LHCN-M2 (cell line): Measurements from ENCODE around the gene NRG3. TPM values are rescaled to one million over a fixed set of nuclear protein-coding genes. Genes with fewer than 3 reads are reported as not detected.

Source experiments
- DNase-seq: peaks from one replicate; pipeline ENCODE4 v3.0.0-alpha.2; 2012; ENCODE audit warnings: low read depth
- total RNA-seq: library from RNA; depleted of rRNA; stranded (reverse); fragments of >200 nt; gene quantifications from 2 replicates; pipeline ENCODE4 v1.2.3, GENCODE V29; 2014

The NRG3 gene
- total RNA-seq, 1 experiment from 2014 or later, result not detected

DNA sequence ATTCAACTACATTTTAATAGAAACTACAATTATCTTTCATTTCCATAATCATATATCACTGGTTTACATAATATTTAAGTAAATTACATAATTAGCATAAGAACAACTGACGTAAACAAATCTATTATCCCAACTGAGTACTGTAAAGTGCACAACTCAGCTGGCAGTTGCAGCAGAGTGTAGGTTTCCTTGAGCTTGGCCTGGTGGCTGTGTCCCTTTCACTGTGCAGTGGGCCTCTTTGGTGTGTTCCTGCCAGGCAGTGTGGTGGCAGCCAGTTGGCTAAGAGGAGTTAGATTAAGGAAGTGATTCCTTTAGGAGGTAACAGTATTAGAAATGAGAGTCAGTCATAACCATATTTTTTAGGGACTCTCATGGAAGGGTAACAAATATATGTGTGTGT, 7.0 kb downstream of the NRG3 start:
- DNase-seq, result no peak

DNA sequence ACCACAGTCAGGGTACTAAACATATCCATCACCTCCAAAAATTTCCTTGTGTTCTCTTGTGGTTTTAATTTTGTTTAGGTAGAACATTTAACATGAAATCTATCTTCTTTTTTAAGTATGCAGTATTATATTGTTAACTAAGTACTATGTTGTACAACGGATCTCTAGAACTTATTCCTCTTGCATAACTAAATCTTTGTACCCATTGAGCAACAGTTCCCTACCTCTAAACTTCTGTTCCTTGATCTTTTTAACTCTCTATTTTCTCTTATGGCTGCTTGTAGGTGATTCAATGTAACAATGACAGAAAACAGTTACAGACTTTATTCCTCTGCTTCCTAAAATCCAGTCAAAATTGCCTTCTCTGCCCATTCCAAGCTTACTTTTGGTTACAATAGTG, 9.9 kb downstream of the NRG3 start:
- DNase-seq, result no peak

DNA sequence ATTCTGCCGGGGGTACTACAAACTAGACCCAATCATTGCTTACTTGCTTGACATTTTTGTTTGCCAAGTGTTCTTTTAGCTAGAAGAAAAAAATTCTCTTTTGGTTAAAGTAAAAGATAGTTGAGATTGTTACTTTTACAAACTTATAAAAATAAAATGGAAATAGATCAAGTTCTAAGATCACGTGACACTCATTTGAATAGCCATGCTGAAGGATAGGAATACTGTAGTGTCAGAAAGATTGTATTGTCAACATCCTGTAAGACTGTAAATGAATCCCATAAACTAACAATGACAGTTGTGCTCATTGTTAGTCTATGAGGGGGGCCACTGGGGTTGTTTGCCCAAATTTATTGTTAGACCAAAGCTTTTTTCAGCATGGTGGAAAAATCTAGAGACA, 10.5 kb downstream of the NRG3 start:
- DNase-seq, result no peak

DNA sequence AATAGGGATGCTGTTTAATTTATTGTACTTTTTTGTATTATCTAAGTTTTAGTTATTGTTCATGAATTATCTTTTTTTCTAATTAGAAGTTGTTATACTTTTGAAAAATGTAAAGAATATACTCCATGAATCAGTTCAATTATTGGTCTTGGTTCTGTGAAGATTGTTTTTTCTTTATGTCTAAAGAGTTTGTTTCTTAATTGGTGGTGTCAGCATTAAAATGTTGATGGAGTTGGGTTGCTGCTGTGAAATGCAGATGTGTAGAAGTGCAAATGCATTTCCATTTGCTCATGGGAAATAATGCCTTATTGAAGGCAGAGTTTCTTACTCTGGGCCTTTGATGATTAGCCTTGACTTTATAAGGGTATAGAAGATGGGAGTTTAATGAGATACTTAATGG, 11.9 kb downstream of the NRG3 start:
- DNase-seq, result no peak

DNA sequence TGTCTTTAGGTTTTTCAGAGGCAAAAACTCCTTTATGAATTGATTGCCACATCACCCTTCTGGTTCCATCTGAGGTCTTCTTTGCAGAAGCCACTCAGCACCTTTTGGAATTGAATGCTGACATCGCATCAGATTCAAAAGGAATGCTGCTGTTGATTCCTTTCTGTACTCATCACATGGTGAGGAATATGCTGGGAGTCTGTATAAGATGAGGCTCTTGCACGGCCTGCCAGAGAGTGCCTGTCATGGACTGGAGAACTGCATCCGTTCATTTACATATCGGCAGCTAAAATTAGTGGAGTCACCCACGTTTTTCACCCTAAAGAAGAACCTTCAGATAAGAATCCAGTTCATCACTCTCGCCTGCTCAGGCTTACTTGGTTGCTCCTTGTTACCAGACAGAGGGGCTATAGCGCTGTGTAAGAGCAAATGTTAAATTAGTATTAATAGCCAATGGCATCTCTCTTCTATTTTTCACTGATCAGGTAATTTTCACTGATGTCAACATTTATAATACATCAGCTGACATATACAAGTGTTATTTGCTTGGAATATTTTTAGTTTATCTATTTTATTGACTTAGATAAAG, 14.3 kb downstream of the NRG3 start:
- no peak for DNase-seq

DNA sequence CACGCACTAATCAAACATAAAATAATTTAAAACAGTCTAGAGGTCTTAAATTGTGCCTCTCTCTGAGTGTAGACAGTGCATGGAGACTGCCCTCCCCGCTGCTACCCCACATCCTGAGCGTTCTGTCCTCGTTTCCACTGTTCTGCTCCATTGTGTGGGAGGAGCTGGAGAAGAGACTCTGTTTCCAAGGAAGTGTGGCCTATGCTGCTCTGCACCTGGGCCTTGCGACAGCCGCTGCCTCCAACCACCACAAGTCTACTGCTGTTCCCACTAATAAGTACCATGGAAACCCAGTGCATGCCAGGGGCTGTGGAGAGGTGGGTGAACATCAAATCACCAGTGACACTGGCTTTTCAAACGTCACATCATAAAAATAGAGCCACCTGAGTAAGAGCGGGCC, 19.6 kb downstream of the NRG3 start:
- no peak for DNase-seq

DNA sequence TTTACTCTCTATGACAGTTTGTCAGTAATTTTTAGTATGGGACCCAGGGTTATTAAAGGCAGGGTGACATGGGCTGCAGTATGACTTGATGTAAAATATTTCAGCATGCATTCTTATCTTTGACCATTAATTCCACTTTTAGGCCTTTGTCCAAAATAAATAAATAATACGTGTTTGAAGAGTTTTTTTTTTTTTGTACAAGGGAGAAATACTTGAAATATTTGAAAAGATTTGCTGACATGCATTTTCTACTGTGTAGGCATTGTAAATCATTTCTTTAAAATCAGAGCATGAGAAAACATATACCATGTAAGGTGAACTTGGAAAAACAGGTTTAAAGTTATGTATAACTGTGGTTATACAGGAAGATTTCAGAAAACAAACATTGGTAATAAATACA, 23.5 kb downstream of the NRG3 start:
- DNase-seq, result no peak

DNA sequence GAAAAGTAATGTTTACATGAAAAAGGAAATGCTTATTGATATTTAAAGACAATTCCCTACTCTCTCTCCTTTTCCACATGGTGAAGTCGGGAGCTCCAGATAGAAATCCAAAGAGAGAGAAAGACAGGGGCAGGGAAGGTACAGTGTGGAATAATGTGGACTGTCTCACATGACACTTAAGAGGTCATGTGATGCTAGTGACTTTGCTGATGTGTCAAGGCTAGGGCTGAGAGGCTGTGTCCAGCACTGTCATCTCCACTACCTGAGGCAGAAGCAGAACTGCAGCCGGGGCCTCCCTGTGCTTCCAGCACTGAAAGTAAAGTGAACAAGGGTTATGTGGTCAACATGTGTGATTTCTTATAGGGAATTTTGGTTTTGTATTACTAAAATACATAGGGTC, 26.0 kb downstream of the NRG3 start:
- no peak for DNase-seq

DNA sequence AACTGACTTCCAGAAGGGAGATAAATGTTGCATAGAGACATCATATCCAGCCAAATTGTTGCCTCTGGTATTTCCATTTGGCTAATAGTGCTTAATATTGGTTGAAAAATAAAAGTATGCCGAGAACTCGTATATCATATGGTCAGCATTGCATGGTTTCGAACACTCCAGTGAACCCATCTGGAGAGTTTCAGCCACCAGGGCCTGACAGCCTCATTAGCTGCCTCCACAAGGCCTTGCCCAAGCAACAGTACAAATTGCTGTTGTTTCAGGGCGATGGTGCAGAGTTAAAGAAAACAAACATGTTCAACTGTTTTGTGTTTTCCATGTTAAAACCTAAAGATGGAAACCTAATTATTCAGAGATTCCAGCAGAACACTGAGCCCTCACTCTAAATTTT, 28.5 kb downstream of the NRG3 start:
- DNase-seq, result no peak

DNA sequence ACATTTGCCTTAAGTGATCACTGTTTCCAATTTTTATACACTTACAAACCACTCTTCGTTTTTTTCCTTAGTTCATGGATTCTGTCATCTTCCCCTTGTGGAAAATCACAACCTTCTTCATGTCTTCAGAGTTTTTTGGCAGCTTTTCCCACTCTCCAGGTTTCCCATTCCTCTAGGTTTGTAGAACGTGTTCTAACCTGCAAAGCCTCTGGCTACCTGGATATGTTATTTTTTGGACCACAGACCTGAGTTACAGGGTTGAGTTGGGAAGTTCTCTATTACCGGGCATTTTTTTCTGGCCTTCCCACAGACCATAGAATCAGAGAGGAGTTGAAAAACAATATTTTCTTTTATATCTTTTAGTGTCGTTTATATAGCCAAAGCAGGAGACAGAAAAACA, 30.2 kb downstream of the NRG3 start:
- no peak for DNase-seq

DNA sequence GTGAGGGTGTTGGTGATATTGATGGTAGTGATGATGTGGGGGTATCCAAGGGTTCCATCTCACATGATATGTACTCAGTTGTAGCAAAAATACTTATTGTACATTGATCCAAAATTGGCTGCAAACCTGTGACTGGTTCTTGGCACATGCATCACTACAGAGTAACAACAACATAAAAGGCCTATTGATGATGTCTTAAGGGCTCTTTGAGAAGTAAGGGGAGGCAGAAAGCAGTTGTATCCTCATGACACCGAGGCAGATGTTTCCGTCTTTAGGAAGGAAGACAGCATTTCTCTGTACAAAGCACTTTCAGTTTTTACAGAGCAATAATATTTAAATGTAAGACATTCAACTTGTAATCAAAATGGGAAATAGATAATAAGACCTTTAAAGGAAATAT, 34.5 kb downstream of the NRG3 start:
- DNase-seq, result no peak

DNA sequence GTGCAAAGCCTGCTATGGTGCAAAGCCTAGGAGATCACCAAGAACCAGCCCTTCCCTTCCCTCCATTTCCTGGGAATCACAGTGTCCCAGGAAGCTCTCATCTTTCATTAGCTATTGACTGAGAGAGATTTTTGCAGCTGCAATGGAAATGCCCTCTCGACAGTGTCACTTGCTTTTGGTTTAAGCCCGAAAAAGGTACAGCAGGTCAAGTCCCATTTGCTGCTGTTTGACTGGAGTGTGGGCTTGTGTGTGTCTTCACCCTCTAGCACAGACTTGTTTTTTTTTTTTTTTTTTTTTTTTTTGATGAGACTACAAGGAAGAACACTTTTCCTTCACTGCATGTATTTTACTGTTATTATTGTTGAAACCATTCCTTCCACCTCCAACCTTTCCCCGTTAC, 36.3 kb downstream of the NRG3 start:
- no peak for DNase-seq

DNA sequence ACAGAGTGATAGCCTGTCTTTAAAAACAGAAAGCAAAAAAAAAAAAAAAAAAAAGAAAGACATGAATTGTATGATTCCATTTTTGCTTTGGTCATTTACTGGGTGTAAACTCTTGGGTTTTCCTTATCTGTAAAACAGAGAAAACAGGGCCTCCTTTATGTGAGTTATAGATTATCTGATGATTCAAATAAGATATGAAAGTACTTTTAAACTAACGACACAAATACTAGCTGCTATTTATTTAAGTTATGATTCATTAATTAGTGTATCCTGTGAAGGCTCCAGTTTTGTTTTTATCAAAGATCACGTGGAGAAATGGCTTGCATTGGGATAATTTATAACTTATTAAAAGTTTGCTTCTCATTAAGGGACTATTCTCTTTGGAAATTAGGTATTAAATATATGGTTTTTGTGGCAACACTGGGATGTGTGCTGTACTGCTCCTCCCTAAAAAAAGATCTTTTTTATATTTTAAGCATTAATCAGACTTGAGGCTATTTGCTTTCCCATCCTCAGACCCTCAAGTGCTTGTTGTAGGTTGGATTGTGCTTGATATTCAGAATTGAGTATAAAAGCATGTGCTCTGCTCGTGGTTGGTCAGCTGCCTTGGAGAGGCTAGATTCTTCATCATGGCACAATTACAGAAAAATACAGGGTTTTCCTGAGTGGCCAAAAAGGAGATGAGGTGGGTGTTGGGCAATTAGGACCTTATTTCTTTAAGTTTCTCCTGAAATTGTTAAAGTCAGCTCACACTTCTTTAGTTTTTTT, 39.9 kb downstream of the NRG3 start:
- DNase-seq, result no peak

DNA sequence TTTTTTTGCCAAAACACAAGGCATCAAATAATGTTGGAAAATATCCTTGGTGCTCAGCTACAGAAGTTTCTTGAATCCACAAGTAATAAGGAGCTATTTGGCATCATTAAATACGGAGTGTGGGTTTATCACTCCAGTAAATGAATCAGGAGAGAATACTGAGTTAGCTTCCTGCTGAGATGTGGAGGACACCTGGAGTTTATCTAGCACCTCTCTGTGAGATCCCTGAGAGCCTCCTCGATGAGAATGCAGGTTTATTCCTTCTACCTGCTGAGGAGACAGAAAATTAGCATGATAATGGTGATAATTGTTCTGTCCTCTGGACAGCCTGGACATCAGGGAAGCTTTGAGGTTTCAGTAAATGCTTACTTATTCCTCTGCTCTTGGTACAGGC, 40.5 kb downstream of the NRG3 start:
- DNase-seq, result no peak

DNA sequence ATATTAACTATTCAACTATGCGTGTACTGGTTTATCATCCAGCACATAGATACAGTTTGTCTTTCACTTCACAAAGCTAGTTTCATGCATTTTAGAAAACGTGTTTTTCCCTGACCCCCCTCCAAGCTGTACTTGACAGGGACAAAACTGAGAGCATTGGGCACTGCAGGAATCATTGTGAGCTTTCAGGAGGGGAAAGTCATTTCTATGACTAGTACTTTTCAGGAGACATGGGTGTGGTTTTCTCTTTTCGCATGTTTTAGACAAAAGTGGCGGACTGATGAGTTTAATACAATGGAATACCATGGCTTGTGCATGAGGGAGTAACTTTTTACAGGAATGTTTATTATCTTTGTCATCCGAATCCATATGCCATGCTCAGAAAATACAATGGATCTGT, 42.7 kb downstream of the NRG3 start:
- DNase-seq, result no peak

DNA sequence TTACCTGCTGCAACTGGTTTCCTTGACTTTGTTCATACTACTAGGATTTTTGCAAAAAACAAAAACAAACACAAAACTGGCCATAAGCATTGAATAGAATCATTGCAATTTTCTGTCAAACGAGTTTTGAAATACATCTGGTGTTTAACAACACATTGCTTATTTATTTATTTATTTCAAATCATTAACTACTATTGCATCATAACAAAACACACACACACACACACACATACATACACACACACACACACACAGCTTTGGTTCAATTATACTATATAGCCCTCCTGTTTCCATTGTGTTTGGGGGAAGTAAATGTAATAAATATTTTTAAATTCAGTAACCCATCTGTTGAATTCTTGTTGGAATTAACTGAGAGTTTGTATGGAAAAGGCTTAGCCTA, 43.8 kb downstream of the NRG3 start:
- no peak for DNase-seq

DNA sequence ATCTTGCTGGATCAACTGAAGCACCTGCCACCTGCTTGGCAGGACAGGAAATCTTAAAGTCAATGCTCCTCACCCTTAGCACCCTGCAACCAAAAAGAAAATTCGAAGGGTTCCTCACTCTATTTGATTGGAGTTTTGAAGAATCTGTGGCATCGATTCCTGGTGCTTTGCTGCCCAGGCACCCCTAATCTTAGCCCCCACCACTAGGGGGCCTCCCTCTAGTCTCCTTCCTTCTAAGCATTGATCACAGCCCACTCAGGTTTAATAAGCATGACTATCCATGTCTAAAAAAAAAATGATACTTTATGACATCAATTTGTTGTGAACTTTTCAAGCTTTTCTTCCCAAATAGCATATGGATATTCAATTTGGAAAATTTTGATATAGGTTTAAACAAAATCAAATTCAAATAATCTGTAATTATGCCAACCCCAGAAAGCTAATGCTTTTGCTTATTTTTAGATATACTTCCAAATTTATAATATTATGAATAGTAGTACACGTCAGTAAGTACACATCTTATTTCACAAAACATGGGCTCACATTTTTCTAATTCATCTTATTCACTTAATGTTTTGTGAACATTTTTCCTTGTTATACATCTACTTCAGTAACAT, 45.3 kb downstream of the NRG3 start:
- DNase-seq, result no peak

DNA sequence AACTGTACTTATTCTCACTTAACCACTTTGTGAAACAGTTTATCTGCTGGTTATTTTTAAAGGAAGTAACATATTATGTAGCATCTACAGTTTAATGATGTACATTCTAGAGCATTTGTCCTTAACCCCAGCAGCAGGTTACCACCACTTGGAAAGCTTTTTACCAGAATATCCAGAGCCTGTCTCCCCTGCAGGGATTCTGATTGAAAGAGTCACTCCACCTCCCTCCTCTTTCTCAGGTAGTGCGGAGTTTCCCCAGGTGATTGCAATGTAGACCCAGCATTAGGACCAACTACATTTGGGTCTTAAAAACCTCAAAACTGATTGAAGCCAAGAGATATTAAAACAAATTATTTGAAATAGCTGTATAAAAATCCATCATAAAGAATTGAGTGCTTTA, 53.1 kb downstream of the NRG3 start:
- no peak for DNase-seq

DNA sequence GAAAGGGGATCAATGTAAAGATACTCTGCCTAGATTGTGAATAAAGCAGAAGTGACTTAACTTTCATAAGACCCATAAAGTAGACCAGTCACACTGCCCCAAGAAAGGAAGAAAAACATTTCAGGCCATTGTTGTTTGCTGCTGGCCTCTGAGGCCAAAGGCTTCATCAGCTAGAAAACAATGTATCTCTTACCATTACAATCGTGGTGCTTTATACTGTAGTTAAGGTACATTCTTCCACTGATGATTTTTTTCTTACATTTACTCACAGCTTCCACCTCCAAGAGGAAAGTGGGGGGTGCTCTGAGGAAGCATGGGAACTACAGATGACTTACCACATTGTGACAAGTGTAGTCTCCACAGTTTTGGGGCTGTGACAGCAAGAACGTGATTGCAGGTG, 68.6 kb downstream of the NRG3 start:
- DNase-seq, result no peak

DNA sequence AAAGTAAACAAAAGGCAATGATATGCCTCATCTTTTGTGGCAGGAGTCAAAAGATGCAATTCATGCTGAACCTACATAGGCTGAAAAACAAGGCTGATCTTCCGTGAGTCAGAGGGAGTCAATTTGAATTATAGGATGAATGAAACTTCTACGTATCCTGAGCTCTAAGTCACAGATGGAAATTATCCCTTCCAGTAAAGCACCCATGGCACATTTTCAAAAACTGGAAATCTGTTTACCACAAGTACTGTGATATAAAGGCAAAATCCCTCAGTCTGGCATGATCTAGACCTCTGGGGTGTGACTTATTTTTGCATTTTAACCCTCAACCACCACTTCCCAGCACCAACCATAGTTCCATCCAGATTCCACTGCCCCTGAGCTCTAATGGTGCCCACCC, 69.6 kb downstream of the NRG3 start:
- DNase-seq, result no peak

DNA sequence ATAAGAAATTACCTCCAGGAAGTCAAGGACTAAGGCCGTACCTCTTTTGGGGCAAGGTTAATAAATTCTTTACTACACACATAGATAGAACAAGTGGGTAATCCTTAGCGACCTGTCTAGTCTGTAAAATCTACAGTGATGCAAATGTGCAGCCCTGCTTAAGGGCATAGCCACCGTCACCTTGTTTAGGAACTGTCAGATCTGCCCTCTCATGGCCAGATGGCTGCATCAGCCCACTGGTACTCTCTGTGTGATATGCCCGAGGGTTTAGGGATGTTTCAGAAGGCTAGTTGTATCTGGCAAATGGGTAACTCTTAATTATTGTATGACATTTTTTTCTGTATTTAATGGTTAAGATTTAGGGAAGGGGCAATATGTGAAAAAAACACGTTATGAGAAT, 74.3 kb downstream of the NRG3 start:
- DNase-seq, result no peak

DNA sequence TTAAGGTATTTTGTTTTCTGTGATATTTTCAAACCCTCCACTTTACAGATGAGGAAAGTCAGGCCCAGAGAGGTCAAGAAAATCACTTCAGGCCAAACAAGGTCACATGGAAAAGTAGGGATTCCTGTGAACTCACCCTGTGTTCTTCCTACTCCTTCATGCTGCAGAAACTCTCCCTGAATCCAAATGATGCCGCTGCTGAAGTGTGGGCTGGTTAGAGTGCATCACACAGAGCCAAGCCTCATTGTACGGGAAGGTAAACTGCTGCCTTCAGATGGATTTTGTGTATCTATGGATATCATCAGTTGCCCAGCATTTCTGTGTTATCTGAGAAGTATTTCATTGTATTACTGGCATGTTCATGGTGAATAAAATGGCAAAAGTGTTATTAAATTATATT, 75.4 kb downstream of the NRG3 start:
- DNase-seq, result no peak

DNA sequence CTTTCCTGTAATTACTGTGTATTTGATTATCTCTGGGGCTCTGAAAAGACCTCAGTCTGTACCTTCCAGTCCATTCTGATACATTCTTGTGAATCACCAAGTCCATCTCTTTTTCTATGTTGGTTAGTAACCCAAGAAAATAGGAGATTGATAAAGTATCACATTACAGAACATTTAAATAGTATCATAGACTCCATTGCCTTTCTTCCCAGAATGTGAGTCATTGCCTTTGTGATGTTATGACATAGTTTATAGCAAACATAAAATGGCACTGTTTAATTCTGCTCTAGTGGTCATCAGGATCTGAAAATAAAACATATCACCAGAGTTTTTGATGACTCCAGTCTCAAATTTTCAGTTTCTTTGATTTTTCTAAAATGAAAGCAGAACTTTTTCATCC, 78.4 kb downstream of the NRG3 start:
- DNase-seq, result no peak
